Measurements from ENCODE around the gene SPECC1L.

DNA sequence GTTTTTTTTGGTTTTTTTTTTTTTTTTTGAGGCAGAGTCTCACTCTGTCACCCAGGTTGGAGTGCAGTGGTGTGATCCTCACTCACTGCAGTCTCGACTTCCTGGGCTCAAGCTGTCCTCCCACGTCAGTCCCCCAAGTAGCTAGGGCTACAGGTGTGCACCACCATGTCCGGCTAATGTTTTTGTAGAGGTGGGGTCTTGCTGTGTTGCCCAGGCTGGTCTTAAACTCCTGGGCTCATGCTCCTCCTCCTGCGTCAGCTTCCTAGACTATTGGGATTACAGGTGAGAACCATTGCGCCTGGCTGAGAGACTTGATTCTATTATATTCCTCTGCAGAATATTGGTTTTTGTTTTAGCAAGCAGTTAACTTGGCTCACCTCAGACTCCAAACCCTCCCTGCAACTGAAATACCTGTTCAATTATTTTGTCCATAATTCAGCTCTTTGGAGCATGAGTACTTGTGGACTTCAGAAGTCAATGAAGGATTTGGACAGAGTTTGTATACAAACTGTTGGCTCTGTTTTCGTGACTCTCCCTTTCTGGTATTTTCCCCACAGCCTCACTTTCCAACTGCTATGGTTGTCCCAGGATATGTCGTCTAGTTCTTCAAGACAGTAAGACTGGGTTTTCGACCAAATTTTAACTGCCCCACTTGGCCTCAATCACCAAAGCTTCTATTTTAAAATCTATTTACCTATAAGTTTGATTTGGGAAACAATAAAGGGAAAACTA is 87.6 kb downstream of the SPECC1L start:
- TF ChIP-seq POLR2A (IDR thresholded peaks at IDR 0.05): no peak
- no peak for TF ChIP-seq CTCF (IDR thresholded peaks at IDR 0.05)
- TF ChIP-seq EP300 (IDR thresholded peaks at IDR 0.05): no peak
